Common myeloid progenitor, CD34-positive (primary cell): ENCODE results near the gene ZDHHC1. TPM values are rescaled to one million over a fixed set of nuclear protein-coding genes. Genes with fewer than 3 reads are reported as not detected.

Experiments
- CTCF ChIA-PET: fragments of 350-600 bp; sonication (Branson Sonifier 250); formaldehyde crosslinking; loops from one replicate; lab custom pipeline; 2021; ENCODE audit warnings: antibody characterized with exemption; lab: Charles Lee
- POLR2A ChIA-PET: fragments of 350-600 bp; sonication (Branson Sonifier 250); formaldehyde crosslinking; loops from one replicate; lab custom pipeline; 2021; ENCODE audit warnings: antibody characterized with exemption; lab: Charles Lee
- DNase-seq, 3 donors: peaks; one replicate each; pipeline versions ENCODE4 v3.0.0 to v3.0.0-alpha.2; 2013
- H3K27ac ChIP-seq, 2 experiments: 1 replicate in 1 of 2; 2 replicates in 1 of 2; pipeline ENCODE4 v1.7.0; 2013; ENCODE audit warnings: inconsistent platforms in 2 of 2, low read length in 2 of 2, mild to moderate bottlenecking in 2 of 2, low read depth in 1 of 2, moderate library complexity in 1 of 2; ENCODE audit not compliant: severe bottlenecking in 2 of 2, insufficient read depth in 1 of 2, poor library complexity in 1 of 2
- H3K27me3 ChIP-seq, 5 experiments: replicated peaks in 2 of 5; 1 replicate in 3 of 5; 2 replicates in 2 of 5; pipeline versions ENCODE4 v1.6.1 to v1.7.0; 2013; ENCODE audit warnings: low read length in 4 of 5, mild to moderate bottlenecking in 2 of 5, moderate library complexity in 2 of 5, inconsistent platforms in 1 of 5; ENCODE audit not compliant: insufficient read depth in 5 of 5, control insufficient read depth in 4 of 5
- H3K36me3 ChIP-seq, 4 experiments: 1 replicate in 2 of 4; 2 replicates in 2 of 4; pipeline versions ENCODE4 v1.6.1 to v1.7.0; 2013; ENCODE audit warnings: low read length in 3 of 4, control low read depth in 1 of 4, mild to moderate bottlenecking in 1 of 4; ENCODE audit not compliant: control insufficient read depth in 4 of 4, insufficient read depth in 4 of 4
- H3K4me1 ChIP-seq, 4 experiments: 1 replicate in 3 of 4; 2 replicates in 1 of 4; pipeline versions ENCODE4 v1.6.1 to v1.7.1; 2013; ENCODE audit warnings: low read length in 3 of 4, mild to moderate bottlenecking in 3 of 4, control low read depth in 1 of 4, inconsistent platforms in 1 of 4, moderate library complexity in 1 of 4; ENCODE audit not compliant: control insufficient read depth in 4 of 4, insufficient read depth in 4 of 4; ENCODE audit errors: control extremely low read depth in 1 of 4
- H3K4me3 ChIP-seq, 7 experiments: 1 replicate in 4 of 7; 2 replicates in 3 of 7; pipeline versions ENCODE4 v1.5.1 to v1.7.0; 2013; ENCODE audit warnings: mild to moderate bottlenecking in 7 of 7, low read length in 6 of 7, moderate library complexity in 6 of 7, inconsistent platforms in 2 of 7, low read depth in 2 of 7, control low read depth in 1 of 7; ENCODE audit not compliant: insufficient read depth in 4 of 7, control insufficient read depth in 1 of 7; ENCODE audit errors: extremely low read depth in 1 of 7
- H3K9me3 ChIP-seq, 5 experiments: 1 replicate in 4 of 5; 2 replicates in 1 of 5; pipeline versions ENCODE4 v1.6.1 to v1.7.1; 2013; ENCODE audit warnings: low read length in 4 of 5, mild to moderate bottlenecking in 2 of 5, inconsistent platforms in 1 of 5, low read depth in 1 of 5, moderate library complexity in 1 of 5; ENCODE audit not compliant: control insufficient read depth in 4 of 5, insufficient read depth in 2 of 5; ENCODE audit errors: control extremely low read depth in 1 of 5
- WGBS: methylation state at CpG from one replicate; pipeline ENCODE4 v1.1.5; 2013; ENCODE audit not compliant: insufficient coverage; 5-methylcytosine and 5-hydroxymethylcytosine counted together
- polyA plus RNA-seq: library from polyadenylated mRNA; unstranded; fragments of 120-200 nt; gene quantifications from one replicate; pipeline ENCODE4 v1.2.1, GENCODE V29; 2013

The ZDHHC1 gene, protein sequence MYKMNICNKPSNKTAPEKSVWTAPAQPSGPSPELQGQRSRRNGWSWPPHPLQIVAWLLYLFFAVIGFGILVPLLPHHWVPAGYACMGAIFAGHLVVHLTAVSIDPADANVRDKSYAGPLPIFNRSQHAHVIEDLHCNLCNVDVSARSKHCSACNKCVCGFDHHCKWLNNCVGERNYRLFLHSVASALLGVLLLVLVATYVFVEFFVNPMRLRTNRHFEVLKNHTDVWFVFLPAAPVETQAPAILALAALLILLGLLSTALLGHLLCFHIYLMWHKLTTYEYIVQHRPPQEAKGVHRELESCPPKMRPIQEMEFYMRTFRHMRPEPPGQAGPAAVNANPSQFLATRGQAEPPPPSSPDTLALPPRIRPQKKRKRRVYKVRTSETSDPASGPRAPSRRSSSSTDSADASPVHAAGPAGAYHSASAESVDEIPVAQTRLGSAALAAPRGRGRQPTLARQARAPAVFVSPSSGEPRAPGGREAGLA
- polyA plus RNA-seq = 4.0 TPM

DNA sequence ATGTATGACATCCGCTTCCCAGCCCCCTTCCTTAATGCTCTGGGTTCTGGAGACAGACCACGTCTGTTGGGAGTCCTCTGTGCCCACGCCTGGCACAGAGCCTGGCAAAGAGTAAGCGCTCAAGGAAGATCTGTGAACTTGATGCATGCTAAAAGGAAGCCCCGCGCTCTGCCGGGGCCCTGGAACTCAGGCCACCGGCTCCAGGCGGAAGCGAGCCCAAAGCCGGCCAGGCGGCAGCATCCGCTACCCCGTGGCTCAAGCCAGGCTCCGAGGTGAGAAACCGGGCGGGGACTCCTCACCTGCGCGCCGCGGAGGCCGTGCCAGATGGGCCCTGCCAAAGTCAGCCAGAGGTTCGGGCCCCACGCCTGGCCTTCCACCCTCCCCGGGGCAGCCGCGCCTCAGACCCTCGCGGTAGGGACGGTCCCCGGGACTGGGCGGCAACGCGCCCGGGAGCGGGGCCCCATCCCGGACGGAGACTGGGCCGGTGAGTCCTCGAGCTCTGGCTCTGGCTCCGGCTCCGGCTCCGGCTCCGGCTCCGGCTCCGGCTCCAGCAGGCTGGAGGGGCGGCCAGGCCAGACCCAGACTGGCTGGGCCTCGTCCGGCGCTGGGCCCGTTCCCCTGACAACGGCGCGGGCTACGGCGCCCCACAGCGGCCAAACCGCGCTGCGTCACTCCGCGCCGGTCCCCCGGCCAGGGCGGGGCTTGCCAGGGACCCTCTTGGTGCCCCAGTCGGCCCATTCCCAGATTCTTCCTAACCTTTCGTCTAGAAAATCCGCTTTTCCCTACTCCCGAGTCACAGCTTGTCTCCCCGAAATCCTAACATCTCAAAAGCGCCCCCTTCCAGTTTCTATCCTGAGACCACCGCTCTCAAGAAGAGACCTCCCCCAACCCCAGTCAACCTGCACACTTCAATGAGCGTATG, at the start of gene ZDHHC1:
TSS of gene ZDHHC1 (minus strand) at position 606 of the 922 bp plus-strand sequence. CDS start 8,702 bp downstream, outside the sequence.
- POLR2A ChIA-PET = interaction anchor here (0.7 kb wide), 1 partner anchor 15 kb away, joined by 3 read pairs; the partner anchor contains the start of gene HSD11B2
- CTCF ChIA-PET = interaction anchor here (0.7 to 6.8 kb wide), 5 partner anchors 11 to 147 kb away, joined by 3 to 49 read pairs (median 3); no protein-coding TSS in a partner anchor

DNA sequence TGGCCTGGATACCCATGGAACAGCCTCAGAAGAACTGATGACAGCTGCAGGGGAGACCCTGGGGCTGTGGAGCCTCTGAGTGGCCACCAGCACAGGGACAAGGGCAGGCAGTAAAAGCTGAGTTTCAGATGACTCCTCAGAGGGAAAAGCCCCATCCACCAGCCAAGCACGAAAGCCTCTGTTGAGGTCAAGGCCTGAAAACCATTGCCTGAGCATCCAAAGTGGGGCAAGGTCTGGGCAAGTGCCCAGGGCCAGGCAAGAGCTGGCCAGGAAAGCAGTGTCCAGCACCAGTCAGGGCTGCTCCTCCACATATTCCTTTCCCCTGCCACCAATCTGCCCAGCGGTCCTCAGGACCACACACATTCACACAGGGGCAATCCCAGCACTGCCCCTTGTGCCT, 48.3 kb upstream of the ZDHHC1 start:
- POLR2A ChIA-PET = no interaction called here
- WGBS = 94% methylated on average over 2 of the region's 2 CpGs
- H3K4me1 ChIP-seq = peaks cover 0 to 6% (median 6%) of the 10 kb centered on the region in 4 experiments
- H3K27ac ChIP-seq = no peak overlapping the region
- no peaks in the 10 kb centered on the region for H3K27me3 ChIP-seq
- no peak overlapping the region for H3K4me3 ChIP-seq
- no peak for DNase-seq
- H3K36me3 ChIP-seq = peaks cover 0 to 41% (median 8%) of the 10 kb centered on the region in 4 experiments
- H3K9me3 ChIP-seq = no peaks in the 10 kb centered on the region
- CTCF ChIA-PET = interaction anchor here (0.8 to 12.3 kb wide), 13 partner anchors 9 to 204 kb away, joined by 3 to 149 read pairs (median 5); no protein-coding TSS in a partner anchor

More for the DNA sequence above, at the start of gene ZDHHC1:
- 2% methylated on average over 70 of the region's 73 CpGs for WGBS
- Histone ChIP-seq H3K27ac (peak within 1 kb of the TSS; percentile 15 to 66), H3K9me3 (no peaks in the 10 kb centered on the region), H3K27me3 (peaks cover 0 to 1% (median 0%) of the 10 kb centered on the region in 5 experiments), H3K4me1 (peaks cover 0 to 14% (median 12%) of the 10 kb centered on the region in 4 experiments), H3K36me3 (no peaks in the 10 kb centered on the region), H3K4me3 (peak within 1 kb of the TSS; percentile 55 to 79 (median 70))
- DNase-seq = peak; percentile 49 to 66 (median 63)

DNA sequence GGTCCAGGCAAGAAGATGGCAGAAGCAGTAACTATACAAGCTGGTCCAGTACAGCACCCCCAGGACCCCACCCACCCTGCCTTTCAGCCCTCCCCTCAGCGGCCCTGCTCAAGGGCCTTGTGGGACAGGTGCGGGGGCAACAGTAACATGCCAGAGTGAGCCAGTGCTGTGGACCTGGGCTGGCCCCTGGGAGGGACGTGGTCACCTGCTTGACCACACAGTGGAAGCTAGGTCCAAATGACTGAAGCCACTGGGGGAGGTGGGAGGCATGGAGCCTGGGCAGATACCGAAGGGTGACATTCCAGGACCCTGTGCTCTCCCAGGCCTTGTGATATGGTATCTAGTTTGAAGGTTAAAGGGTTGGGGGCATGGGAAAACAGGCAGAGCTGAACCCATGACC, 47.4 kb upstream of the ZDHHC1 start:
- 98% methylated on average over 4 of the region's 4 CpGs for WGBS

GRCh38 chr16:67463059-67463458, 46.8 kb upstream of the ZDHHC1 start:
- 100% methylated on average over 5 of the region's 5 CpGs for WGBS
- Histone ChIP-seq H3K4me1 (peaks cover 0 to 11% (median 7%) of the 10 kb centered on the region in 4 experiments), H3K4me3 (no peak overlapping the region), H3K27ac (no peak overlapping the region), H3K27me3 (no peaks in the 10 kb centered on the region), H3K9me3 (no peaks in the 10 kb centered on the region), H3K36me3 (peaks cover 0 to 54% (median 8%) of the 10 kb centered on the region in 4 experiments)
- POLR2A ChIA-PET = no interaction called here
- CTCF ChIA-PET = interaction anchor here (1.5 to 12.3 kb wide), 5 partner anchors 10 to 197 kb away, joined by 3 to 149 read pairs (median 6); no protein-coding TSS in a partner anchor
- DNase-seq = no peak

More for the DNA sequence above, 47.4 kb upstream of the ZDHHC1 start:
- no peak overlapping the region for H3K4me3 ChIP-seq
- no peaks in the 10 kb centered on the region for H3K27me3 ChIP-seq
- H3K27ac ChIP-seq = no peak overlapping the region
- no peaks in the 10 kb centered on the region for H3K9me3 ChIP-seq
- DNase-seq = no peak
- POLR2A ChIA-PET = no interaction called here
- H3K36me3 ChIP-seq = peaks cover 0 to 48% (median 8%) of the 10 kb centered on the region in 4 experiments
- H3K4me1 ChIP-seq = peaks cover 0 to 11% (median 7%) of the 10 kb centered on the region in 4 experiments
- CTCF ChIA-PET = interaction anchor here (0.8 to 12.3 kb wide), 10 partner anchors 10 to 198 kb away, joined by 3 to 149 read pairs (median 4); no protein-coding TSS in a partner anchor

DNA sequence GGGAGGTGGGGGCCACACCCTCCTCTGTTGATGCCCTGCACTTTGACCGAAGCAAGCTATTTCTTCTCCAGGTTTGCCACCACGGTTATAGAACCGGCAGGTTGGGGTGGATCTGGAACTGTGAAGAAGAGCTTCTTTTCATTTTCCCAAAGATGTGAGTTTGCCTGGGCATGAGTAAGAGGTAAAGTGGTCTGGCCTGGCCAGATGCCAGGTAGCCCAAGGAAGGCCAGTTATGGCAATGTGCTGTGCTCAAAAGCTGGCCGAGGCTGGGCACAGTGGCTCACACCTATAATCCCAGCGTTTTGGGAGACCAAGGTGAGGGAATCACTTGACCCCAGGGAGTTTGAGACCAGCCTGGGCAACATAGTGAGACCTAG, 46.0 kb upstream of the ZDHHC1 start:
- Histone ChIP-seq H3K4me3 (no peak overlapping the region), H3K4me1 (peaks cover 0 to 11% (median 7%) of the 10 kb centered on the region in 4 experiments), H3K9me3 (no peaks in the 10 kb centered on the region), H3K27ac (no peak overlapping the region), H3K36me3 (peaks cover 0 to 55% (median 8%) of the 10 kb centered on the region in 4 experiments), H3K27me3 (no peaks in the 10 kb centered on the region)
- no peak for DNase-seq
- 97% methylated on average over 3 of the region's 5 CpGs for WGBS
- ChIA-PET POLR2A (no interaction called here), CTCF (interaction anchor here (1.5 to 12.3 kb wide), 2 partner anchors 38 to 88 kb away, joined by 3 to 149 read pairs; no protein-coding TSS in a partner anchor)

DNA sequence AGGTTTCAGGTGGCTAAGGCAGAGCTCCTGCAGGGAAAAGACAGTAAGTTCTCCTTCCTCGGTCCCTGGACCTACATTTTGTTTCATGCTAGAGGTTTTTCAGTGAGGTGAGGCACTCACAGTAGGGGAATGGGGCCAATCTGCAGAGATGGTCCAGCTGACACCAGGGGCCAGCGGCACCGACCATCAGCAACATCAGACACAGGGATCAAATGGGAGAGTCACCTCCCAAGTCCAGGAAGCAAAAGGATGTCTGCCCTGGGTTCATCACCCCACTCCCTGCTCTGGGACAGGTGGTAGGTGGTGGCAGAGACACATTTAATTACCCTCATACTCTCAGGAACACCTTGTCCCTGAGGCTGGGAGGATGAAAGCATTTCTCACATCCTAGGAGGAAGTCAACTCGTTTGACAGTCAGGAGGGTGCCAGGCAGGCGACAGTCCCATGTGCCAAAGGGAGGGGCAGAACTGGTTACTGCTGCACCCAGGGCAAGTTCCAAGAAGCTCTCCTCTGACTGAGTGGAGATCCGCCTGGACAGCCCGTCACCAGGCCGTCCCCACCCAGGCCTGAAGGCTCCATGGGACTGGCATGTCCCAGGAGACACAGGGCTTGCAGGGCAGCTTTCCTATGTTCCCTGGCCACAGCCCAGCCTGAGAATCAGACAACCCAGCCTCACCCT, 45.5 kb upstream of the ZDHHC1 start:
- ChIA-PET POLR2A (no interaction called here), CTCF (interaction anchor here (1.0 to 12.3 kb wide), 4 partner anchors 10 to 87 kb away, joined by 3 to 149 read pairs (median 3); no protein-coding TSS in a partner anchor)
- H3K36me3 ChIP-seq = peaks cover 0 to 55% (median 8%) of the 10 kb centered on the region in 4 experiments
- DNase-seq = no peak
- H3K27ac ChIP-seq = no peak overlapping the region
- H3K4me3 ChIP-seq = no peak overlapping the region
- H3K4me1 ChIP-seq = peaks cover 0 to 11% (median 7%) of the 10 kb centered on the region in 4 experiments
- no peaks in the 10 kb centered on the region for H3K9me3 ChIP-seq
- WGBS = 93% methylated on average over 6 of the region's 8 CpGs
- H3K27me3 ChIP-seq = no peaks in the 10 kb centered on the region
